GM12873 (cell line): ENCODE measurements around the gene TRIM7.

Source experiments
- TF ChIP-seq, protein P1 (sequence below): IDR thresholded peaks from 2 replicates; pipeline ENCODE4 v1.5.1; 2012; ENCODE audit warnings: low read depth, mild to moderate bottlenecking, moderate library complexity, low read length, control low read depth; ENCODE audit not compliant: insufficient read depth; ENCODE audit errors: missing control alignments

TRIM7 gene

DNA sequence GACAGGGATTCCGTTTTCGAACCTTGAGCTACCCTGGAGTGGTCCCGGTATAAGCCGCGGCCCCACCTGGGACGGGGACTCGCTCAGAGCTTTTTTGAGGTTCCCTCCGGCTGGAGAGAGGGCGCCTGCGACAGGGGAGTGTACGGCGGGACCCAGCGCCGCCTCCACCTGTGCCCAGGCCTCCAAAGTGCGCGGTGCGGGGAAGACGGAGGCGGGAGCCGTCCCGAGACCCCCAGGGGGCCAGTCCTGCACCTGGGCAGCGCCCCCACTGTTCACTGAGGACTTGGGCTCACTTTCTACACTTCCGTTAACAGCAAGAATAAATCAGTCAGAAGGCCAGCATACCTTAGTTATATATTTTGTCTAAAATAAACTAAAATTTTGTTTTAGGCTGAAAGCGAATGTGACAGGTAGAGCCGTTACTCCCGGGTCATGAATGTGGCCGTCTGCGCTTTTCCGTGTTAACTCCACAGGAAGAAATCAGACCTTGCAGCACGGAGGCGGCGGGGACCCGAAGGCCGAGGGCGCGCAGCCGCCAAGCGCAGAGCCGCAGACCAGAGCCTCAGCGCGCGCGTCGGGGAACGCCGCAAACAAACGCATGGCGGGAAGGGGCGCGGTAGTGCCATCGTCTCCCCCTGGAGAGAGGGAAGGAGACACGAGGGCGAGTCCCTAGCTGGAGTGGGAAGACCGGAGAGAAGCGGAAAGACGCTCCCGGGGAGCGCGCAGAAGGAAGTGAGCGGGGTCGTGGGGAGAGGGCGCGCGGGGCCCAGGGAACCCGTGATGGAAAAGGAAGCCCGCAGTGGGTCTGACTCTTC is 14.1 kb downstream of the TRIM7 start:
- TF ChIP-seq, protein P1, sequence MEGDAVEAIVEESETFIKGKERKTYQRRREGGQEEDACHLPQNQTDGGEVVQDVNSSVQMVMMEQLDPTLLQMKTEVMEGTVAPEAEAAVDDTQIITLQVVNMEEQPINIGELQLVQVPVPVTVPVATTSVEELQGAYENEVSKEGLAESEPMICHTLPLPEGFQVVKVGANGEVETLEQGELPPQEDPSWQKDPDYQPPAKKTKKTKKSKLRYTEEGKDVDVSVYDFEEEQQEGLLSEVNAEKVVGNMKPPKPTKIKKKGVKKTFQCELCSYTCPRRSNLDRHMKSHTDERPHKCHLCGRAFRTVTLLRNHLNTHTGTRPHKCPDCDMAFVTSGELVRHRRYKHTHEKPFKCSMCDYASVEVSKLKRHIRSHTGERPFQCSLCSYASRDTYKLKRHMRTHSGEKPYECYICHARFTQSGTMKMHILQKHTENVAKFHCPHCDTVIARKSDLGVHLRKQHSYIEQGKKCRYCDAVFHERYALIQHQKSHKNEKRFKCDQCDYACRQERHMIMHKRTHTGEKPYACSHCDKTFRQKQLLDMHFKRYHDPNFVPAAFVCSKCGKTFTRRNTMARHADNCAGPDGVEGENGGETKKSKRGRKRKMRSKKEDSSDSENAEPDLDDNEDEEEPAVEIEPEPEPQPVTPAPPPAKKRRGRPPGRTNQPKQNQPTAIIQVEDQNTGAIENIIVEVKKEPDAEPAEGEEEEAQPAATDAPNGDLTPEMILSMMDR: peak; percentile 47

DNA sequence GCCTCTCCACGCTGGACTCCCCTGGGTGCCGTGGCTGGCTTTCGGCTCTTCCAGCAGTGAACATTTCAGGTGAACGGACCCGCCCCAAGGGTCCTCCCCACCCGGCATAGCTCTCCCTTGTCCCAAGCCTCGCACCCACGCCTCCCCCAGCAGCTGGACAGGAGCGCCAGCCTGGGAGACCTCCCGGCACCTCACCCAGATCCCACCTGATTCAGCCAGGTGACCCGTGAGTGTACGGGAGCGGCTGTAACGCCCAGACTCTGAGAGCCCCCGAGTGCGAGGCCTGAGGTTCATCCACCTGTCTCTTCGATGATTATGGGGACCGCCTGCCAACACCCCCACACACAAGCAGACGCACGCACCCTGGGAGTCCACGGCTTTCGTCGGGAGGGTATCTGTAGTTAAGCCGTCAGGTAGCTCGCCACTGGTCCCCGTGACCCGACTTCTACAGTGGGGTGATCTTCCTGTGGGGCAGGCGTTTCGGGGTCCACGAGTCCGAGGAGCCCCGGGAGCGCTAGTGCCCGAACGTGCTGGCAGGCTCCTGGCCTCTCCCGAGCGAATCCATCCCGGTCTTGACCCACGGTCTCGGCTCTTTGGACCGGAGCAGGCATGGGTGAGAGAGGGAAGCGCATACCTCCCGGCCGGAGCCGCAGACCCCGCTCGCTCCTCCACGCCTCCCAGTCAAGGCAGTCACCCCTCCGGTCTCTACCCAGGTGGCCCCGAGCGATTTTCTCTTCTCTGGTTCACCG is 14.9 kb downstream of the TRIM7 start:
- TF ChIP-seq, protein P1: no peak

DNA sequence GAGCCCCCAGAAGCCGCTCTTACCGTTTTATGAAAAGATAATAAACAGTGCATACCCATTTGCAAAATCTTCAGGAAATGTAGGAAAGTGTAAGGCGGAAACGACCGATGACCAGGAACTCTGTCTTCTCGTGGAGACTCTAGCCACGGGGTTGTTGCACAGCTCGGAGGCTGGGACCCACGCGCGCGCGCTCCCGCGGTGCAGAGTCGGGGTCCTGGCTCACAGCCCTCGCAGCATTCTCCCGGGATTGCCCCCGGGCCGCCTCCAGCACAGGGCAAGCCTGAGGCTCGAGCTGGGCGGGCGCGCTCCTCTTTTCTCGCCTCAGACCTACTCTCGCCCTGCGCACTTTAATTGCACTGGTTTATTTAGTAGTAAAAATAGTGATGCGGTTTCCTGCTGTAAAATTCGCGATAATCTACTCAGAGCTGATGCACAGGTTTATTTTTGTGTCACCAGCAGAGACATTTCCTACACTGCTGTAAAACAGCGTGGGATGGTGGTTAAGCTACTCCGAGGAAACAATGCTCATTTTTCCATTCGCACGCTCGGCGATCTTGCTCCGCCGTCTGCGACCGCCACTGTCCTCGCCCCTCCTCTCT is 15.5 kb downstream of the TRIM7 start:
- TF ChIP-seq, protein P1: no peak

DNA sequence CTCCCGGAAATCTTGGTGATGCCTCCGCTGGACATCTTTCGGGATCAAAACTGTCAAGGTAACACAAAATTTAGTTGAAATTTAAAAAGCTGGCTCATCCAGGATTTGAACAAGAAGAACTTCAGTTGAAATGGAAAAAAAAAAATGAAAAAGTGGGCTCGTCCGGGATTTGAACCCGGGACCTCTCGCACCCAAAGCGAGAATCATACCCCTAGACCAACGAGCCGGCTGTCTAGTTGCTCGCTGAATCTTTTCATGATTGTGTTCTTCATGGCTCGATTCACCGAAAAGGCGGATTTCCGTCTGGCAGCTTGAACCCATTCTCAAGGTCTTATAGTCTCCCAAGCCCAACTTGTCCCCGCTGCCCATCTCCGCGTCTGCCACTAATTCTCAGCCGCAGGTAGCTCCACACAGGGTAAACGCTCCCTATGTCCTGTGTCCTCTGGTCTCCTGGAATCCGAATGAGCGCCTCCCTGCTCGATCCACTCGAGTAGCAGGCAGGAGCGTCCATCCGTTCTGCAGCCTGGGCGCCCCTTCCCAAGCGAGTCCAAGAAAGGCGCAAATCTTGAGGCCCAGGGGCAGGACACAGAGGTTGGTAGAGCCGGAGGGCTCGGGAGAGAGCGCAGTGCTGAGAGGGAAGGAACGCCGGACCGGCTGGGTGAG is 16.2 kb downstream of the TRIM7 start:
- TF ChIP-seq, protein P1: no peak

DNA sequence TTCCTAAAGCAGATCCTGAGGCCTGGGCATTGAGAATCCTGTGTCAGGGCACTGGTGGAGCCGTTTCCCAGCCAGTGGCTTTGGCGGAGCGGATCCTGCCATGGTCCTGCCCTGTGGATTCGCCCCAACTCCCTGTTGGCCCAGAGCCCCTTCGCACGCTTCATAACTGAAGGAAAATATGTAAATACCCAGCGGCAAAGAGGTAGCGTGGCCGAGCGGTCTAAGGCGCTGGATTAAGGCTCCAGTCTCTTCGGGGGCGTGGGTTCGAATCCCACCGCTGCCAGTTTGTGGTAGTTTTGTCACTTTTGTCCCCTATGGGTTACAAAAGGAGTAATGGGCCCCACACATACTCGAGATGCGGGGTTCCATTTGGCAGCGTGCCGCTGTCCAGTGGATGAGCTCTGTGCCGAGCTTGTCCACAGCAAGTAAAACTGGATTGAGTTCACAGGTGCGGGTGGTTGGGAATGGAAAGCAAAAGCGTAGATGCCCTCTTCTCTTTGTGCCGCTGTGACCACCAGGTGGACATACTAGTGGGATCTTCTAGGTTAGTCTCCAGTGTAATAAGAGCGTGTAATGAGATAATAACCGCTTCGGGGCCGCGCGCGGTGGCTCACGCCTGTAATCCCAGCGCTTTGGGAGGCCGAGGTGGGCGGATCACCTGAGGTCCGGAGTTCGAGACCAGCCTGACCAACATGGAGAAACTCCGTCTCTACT is 17.3 kb downstream of the TRIM7 start:
- TF ChIP-seq, protein P1: peak; percentile 37

DNA sequence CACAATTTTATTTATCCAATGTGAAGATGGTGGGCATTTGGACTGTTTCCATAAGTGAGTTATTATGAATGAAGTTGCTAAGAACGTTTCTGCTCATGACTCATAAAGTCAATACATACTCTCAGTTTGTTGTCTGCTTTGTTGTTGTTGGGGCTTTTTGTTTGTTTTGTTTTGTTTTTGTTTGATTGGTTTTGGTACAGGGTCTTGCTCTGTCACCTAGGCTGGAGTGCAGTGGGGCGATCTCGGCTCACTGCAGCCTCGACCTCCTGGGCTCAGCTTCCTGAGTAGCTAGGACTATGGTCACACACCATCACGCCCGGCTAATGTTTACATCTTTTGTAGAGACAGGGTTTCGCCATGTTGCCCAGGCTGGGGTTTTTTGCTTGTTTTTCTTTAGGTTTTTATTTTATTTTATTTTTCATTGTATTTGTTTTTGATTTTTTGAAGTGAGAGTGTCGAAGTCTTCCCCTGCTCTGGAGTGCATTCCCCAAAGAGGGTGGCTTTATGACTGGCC is 18.0 kb downstream of the TRIM7 start:
- TF ChIP-seq, protein P1: no peak
